B cell (primary cell): ENCODE measurements around the gene INSR. TPM values are rescaled to one million over a fixed set of nuclear protein-coding genes. Genes with fewer than 3 reads are reported as not detected.

Experiments
- ATAC-seq: fragments of 200-7000 bp; cut with Tn5 transposase; one replicate; pipeline ENCODE4 v1.10.0; 2021; ENCODE audit warnings: low read depth, mild to moderate bottlenecking, moderate number of reproducible peaks, moderate library complexity
- CTCF ChIA-PET: fragments of 350-600 bp; sonication (Branson Sonifier 250); formaldehyde crosslinking; loops from one replicate; lab custom pipeline; 2021; ENCODE audit warnings: antibody characterized with exemption, inconsistent platforms; lab: Charles Lee
- POLR2A ChIA-PET: fragments of 350-600 bp; sonication (Branson Sonifier 250); formaldehyde crosslinking; loops from one replicate; lab custom pipeline; 2021; ENCODE audit warnings: antibody characterized with exemption; lab: Charles Lee
- DNase-seq: peaks from one replicate; pipeline ENCODE4 v3.0.0; 2013
- H2AFZ ChIP-seq: 2 replicates; pipeline ENCODE4 v1.6.1; 2012; ENCODE audit warnings: mild to moderate bottlenecking, low read depth, low read length; ENCODE audit not compliant: insufficient read depth, poor library complexity, severe bottlenecking
- H3K27ac ChIP-seq, 2 donors: 1 replicate in 1 of 2; 2 replicates in 1 of 2; pipeline ENCODE4 v1.5.1; 2012 to 2013; ENCODE audit warnings: low read length in 2 of 2, mild to moderate bottlenecking in 2 of 2, moderate library complexity in 1 of 2
- H3K27me3 ChIP-seq, 4 experiments: fragments of 200-600 bp in 1 of 4; sonication (generic) in 1 of 4; replicated peaks in 1 of 4; 1 replicate in 2 of 4; 2 replicates in 2 of 4; pipeline versions ENCODE4 v1.6.1 to v1.7.0; 2013 to 2016; ENCODE audit warnings: low read length in 3 of 4, mild to moderate bottlenecking in 2 of 4, mixed read lengths in 1 of 4, moderate library complexity in 1 of 4; ENCODE audit not compliant: insufficient read depth in 4 of 4, control insufficient read depth in 3 of 4; ENCODE audit errors: control extremely low read depth in 1 of 4
- H3K36me3 ChIP-seq, 2 experiments: replicated peaks in 1 of 2; 1 replicate in 1 of 2; 2 replicates in 1 of 2; pipeline versions ENCODE4 v1.6.1 to v1.7.1; 2013; ENCODE audit warnings: low read length in 1 of 2; ENCODE audit not compliant: insufficient read depth in 2 of 2, control insufficient read depth in 1 of 2; ENCODE audit errors: control extremely low read depth in 1 of 2, extremely low read depth in 1 of 2
- H3K4me1 ChIP-seq, 2 donors: fragments of 200-600 bp in 1 of 2; sonication (generic) in 1 of 2; 1 replicate in 1 of 2; 2 replicates in 1 of 2; pipeline versions ENCODE4 v1.5.1 to v1.6.1; 2013 to 2017; ENCODE audit warnings: low read length in 2 of 2; ENCODE audit not compliant: control insufficient read depth in 2 of 2, insufficient read depth in 2 of 2
- H3K4me2 ChIP-seq: replicated peaks from 2 replicates; pipeline ENCODE3; 2012; ENCODE audit warnings: mild to moderate bottlenecking, low read depth, low read length; ENCODE audit not compliant: poor library complexity, severe bottlenecking
- H3K4me3 ChIP-seq, 5 experiments: fragments of 200-600 bp in 1 of 5; sonication (generic) in 1 of 5; 1 replicate in 3 of 5; 2 replicates in 2 of 5; pipeline versions ENCODE4 v1.5.1 to v1.7.0; 2011 to 2016; ENCODE audit warnings: low read length in 4 of 5, mild to moderate bottlenecking in 4 of 5, low read depth in 2 of 5, control low read depth in 1 of 5, moderate library complexity in 1 of 5; ENCODE audit not compliant: insufficient read depth in 1 of 5; ENCODE audit errors: control extremely low read depth in 1 of 5, extremely low read depth in 1 of 5
- H3K79me2 ChIP-seq: fragments of 200-600 bp; sonication (generic); one replicate; pipeline ENCODE4 v1.6.0; 2016; ENCODE audit warnings: low read length; ENCODE audit not compliant: control insufficient read depth, insufficient read depth
- H3K9ac ChIP-seq: fragments of 200-600 bp; sonication (generic); 2 replicates; pipeline ENCODE4 v1.6.1; 2017; ENCODE audit warnings: mild to moderate bottlenecking, low read length, moderate library complexity
- H3K9me3 ChIP-seq, 3 donors: one replicate each; pipeline versions ENCODE4 v1.6.1 to v1.7.1; 2013; ENCODE audit warnings: low read length in 2 of 3; ENCODE audit not compliant: control insufficient read depth in 2 of 3, insufficient read depth in 1 of 3; ENCODE audit errors: control extremely low read depth in 1 of 3
- H4K20me1 ChIP-seq: 2 replicates; pipeline ENCODE4 v1.6.0; 2012; ENCODE audit warnings: mild to moderate bottlenecking, low read length; ENCODE audit not compliant: insufficient read depth, control insufficient read depth, poor library complexity, severe bottlenecking
- H3K27ac Mint-ChIP-seq: one replicate; pipeline ENCODE4 v1.8.0; 2021; ENCODE audit warnings: mixed read lengths
- H3K27me3 Mint-ChIP-seq: one replicate; pipeline ENCODE4 v1.8.0; 2021; ENCODE audit warnings: mixed read lengths
- H3K4me1 Mint-ChIP-seq: one replicate; pipeline ENCODE4 v1.8.0; 2021; ENCODE audit warnings: mixed read lengths
- H3K4me3 Mint-ChIP-seq: one replicate; pipeline ENCODE4 v1.8.0; 2021; ENCODE audit warnings: mixed read lengths
- H3K9me3 Mint-ChIP-seq: one replicate; pipeline ENCODE4 v1.8.0; 2022; ENCODE audit warnings: mixed read lengths; ENCODE audit not compliant: insufficient read depth
- EZH2 ChIP-seq: IDR thresholded peaks from 2 replicates; pipeline ENCODE4 v1.6.1; 2012; ENCODE audit warnings: borderline replicate concordance, low read depth, mild to moderate bottlenecking, moderate library complexity, low read length; ENCODE audit not compliant: insufficient read depth, poor library complexity, severe bottlenecking
- WGBS: methylation state at CpG from one replicate; pipeline ENCODE4 v1.1.5; 2013; ENCODE audit warnings: missing lambda C conversion rate; ENCODE audit not compliant: insufficient coverage; 5-methylcytosine and 5-hydroxymethylcytosine counted together
- intact Hi-C: fragments of 100-400 bp; cut with micrococcal nuclease; formaldehyde crosslinking; loops from one replicate; pipeline ENCODE4 v1.10.0; 2022
- polyA plus RNA-seq: library from polyadenylated mRNA; depleted of rRNA; stranded (reverse); fragments of >200 nt; gene quantifications from 2 replicates; pipeline ENCODE4 v1.2.3, GENCODE V29; 2012
- total RNA-seq, 2 donors: library from RNA; stranded (reverse); fragments of 120-200 nt in 1 of 2; gene quantifications; 1 replicate in 1 of 2; 2 replicates in 1 of 2; pipeline versions ENCODE4 v1.2.3 to v1.2.4, GENCODE V29; 2013 to 2022
- TF ChIP-seq, protein P1 (sequence below): fragments of 200-600 bp; IDR thresholded peaks from one replicate; pipeline ENCODE4 v1.8.0; 2022; ENCODE audit warnings: antibody characterized with exemption, mild to moderate bottlenecking

Gene INSR
- total and polyA plus RNA-seq, 2 donors (not counting 1 experiment from before 2014, with no cell fraction given): 1.4 to 6.3 TPM

GRCh38 chr19:7088999-7089398 is 205.2 kb downstream of the INSR start:
- H3K9me3 ChIP-seq: peaks cover 3 to 87% (median 66%) of the 10 kb centered on the region in 3 donors
- no peaks in the 10 kb centered on the region for H3K4me1 ChIP-seq
- ATAC-seq (no peak), DNase-seq (no peak)
- CTCF ChIA-PET: no interaction called here
- no peak overlapping the region for H2AFZ ChIP-seq
- no peaks in the 10 kb centered on the region for H3K79me2 ChIP-seq
- POLR2A ChIA-PET: no interaction called here
- Mint-ChIP-seq H3K27me3 (no peaks in the 10 kb centered on the region), H3K27ac (no peak overlapping the region), H3K4me3 (no peak overlapping the region), H3K4me1 (no peaks in the 10 kb centered on the region), H3K9me3 (peaks cover 11% of the 10 kb centered on the region)
- H3K4me2 ChIP-seq: no peak overlapping the region
- H3K9ac ChIP-seq: no peak overlapping the region
- peaks cover 5 to 10% of the 10 kb centered on the region in 2 experiments for H3K36me3 ChIP-seq
- intact Hi-C loops: no loop called here
- TF ChIP-seq EZH2: no peak
- TF ChIP-seq, protein P1, sequence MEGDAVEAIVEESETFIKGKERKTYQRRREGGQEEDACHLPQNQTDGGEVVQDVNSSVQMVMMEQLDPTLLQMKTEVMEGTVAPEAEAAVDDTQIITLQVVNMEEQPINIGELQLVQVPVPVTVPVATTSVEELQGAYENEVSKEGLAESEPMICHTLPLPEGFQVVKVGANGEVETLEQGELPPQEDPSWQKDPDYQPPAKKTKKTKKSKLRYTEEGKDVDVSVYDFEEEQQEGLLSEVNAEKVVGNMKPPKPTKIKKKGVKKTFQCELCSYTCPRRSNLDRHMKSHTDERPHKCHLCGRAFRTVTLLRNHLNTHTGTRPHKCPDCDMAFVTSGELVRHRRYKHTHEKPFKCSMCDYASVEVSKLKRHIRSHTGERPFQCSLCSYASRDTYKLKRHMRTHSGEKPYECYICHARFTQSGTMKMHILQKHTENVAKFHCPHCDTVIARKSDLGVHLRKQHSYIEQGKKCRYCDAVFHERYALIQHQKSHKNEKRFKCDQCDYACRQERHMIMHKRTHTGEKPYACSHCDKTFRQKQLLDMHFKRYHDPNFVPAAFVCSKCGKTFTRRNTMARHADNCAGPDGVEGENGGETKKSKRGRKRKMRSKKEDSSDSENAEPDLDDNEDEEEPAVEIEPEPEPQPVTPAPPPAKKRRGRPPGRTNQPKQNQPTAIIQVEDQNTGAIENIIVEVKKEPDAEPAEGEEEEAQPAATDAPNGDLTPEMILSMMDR: no peak
- H4K20me1 ChIP-seq: no peaks in the 10 kb centered on the region
- H3K4me3 ChIP-seq: no peak overlapping the region
- no peaks in the 10 kb centered on the region for H3K27me3 ChIP-seq
- H3K27ac ChIP-seq: no peak overlapping the region
- 63% methylated on average over 6 of the region's 6 CpGs for WGBS

GRCh38 chr19:7083076-7083956 is 210.9 kb downstream of the INSR start:
- no peak for ATAC-seq
- Histone ChIP-seq H2AFZ (no peak overlapping the region), H3K9ac (peak overlapping the region; percentile 3), H3K36me3 (peaks cover 45 to 64% of the 10 kb centered on the region in 2 experiments), H3K27ac (no peak overlapping the region), H3K79me2 (peaks cover 3% of the 10 kb centered on the region), H3K4me2 (no peak overlapping the region), H4K20me1 (no peaks in the 10 kb centered on the region), H3K4me1 (no peaks in the 10 kb centered on the region), H3K4me3 (peak overlapping the region in 1 of 5 experiments; percentile 10), H3K9me3 (peaks cover 23 to 93% (median 82%) of the 10 kb centered on the region in 3 donors), H3K27me3 (no peaks in the 10 kb centered on the region)
- no peaks in the 10 kb centered on the region for H3K4me1 Mint-ChIP-seq
- ChIA-PET POLR2A (interaction anchor here (0.5 kb wide), 1 partner anchor 12 kb away, joined by 8 read pairs; no protein-coding TSS in a partner anchor), CTCF (interaction anchor here (0.7 kb wide), 1 partner anchor 20 kb away, joined by 3 read pairs; no protein-coding TSS in a partner anchor)
- peaks cover 14% of the 10 kb centered on the region for H3K9me3 Mint-ChIP-seq
- 100% methylated on average over 1 of the region's 15 CpGs for WGBS
- DNase-seq: no peak
- intact Hi-C loops: no loop called here
- H3K27me3 Mint-ChIP-seq: no peaks in the 10 kb centered on the region
- no peak overlapping the region for H3K27ac Mint-ChIP-seq
- TF ChIP-seq, protein P1: no peak
- TF ChIP-seq EZH2: no peak
- H3K4me3 Mint-ChIP-seq: no peak overlapping the region
